Fibroblast of lung (primary cell): ENCODE measurements around the gene C6orf62. TPM values are rescaled to one million over a fixed set of nuclear protein-coding genes. Genes with fewer than 3 reads are reported as not detected.
"Not testable (repeated sequence)": the region's sequence is repeated elsewhere in the genome, so short reads cannot be mapped to it uniquely, and the experiment has no call there.

Experiments used
- DNase-seq, 2 donors: peaks; one replicate each; pipeline versions ENCODE4 v3.0.0 to v3.0.0-alpha.2; 2010; ENCODE audit warnings: low read depth in 2 of 2
- H2AFZ ChIP-seq: 2 replicates; pipeline ENCODE4 v1.5.1; 2012; ENCODE audit warnings: low read length, control low read depth, inconsistent platforms
- H3K27ac ChIP-seq: 2 replicates; pipeline ENCODE4 v1.5.1; 2011; ENCODE audit warnings: low read length, control low read depth; ENCODE audit not compliant: insufficient read depth
- H3K27me3 ChIP-seq: 2 replicates; pipeline ENCODE4 v1.5.1; 2011; ENCODE audit warnings: mild to moderate bottlenecking, low read length; ENCODE audit not compliant: control insufficient read depth, insufficient read depth
- H3K36me3 ChIP-seq: 2 replicates; pipeline ENCODE4 v1.5.1; 2011; ENCODE audit warnings: low read length; ENCODE audit not compliant: control insufficient read depth, insufficient read depth
- H3K4me1 ChIP-seq: 2 replicates; pipeline ENCODE4 v1.5.1; 2011; ENCODE audit warnings: low read length; ENCODE audit not compliant: control insufficient read depth, insufficient read depth; ENCODE audit errors: extremely low read depth
- H3K4me2 ChIP-seq: 2 replicates; pipeline ENCODE4 v1.5.1; 2011; ENCODE audit warnings: low read length, control low read depth; ENCODE audit not compliant: insufficient read depth; ENCODE audit errors: extremely low read depth
- H3K4me3 ChIP-seq, 4 experiments: fragments of 200-600 bp in 1 of 4; sonication (generic) in 1 of 4; replicated peaks in 1 of 4; 2 replicates each; pipeline ENCODE4 v1.5.1; 2011 to 2016; ENCODE audit warnings: low read length in 4 of 4, low read depth in 3 of 4, mild to moderate bottlenecking in 3 of 4, control low read depth in 2 of 4, inconsistent platforms in 1 of 4, mixed read lengths in 1 of 4; ENCODE audit not compliant: insufficient read depth in 1 of 4; ENCODE audit errors: control extremely low read depth in 1 of 4
- H3K79me2 ChIP-seq: 2 replicates; pipeline ENCODE4 v1.5.1; 2012; ENCODE audit warnings: mild to moderate bottlenecking, low read length, inconsistent platforms; ENCODE audit not compliant: control insufficient read depth, insufficient read depth
- H3K9ac ChIP-seq: 2 replicates; pipeline ENCODE4 v1.5.1; 2011; ENCODE audit warnings: mild to moderate bottlenecking, low read length, control low read depth; ENCODE audit not compliant: insufficient read depth
- H3K9me3 ChIP-seq: 2 replicates; pipeline ENCODE4 v1.5.1; 2012; ENCODE audit warnings: low read depth, low read length; ENCODE audit not compliant: control insufficient read depth, insufficient read depth
- H4K20me1 ChIP-seq: 2 replicates; pipeline ENCODE4 v1.5.1; 2011; ENCODE audit warnings: low read length; ENCODE audit not compliant: control insufficient read depth, insufficient read depth; ENCODE audit errors: extremely low read depth
- CTCF ChIP-seq, 2 donors: IDR thresholded peaks in 1 of 2; conservative IDR thresholded peaks in 1 of 2; 1 replicate in 1 of 2; 2 replicates in 1 of 2; pipeline ENCODE4 v1.5.1; 2011 to 2012; ENCODE audit warnings: low read length in 2 of 2, control low read depth in 1 of 2, inconsistent platforms in 1 of 2, low read depth in 1 of 2, mild to moderate bottlenecking in 1 of 2
- EZH2 ChIP-seq: IDR thresholded peaks from 2 replicates; pipeline ENCODE4 v1.5.1; 2012; ENCODE audit warnings: low read length, control low read depth, mild to moderate bottlenecking; ENCODE audit errors: missing control alignments
- polyA plus RNA-seq, 2 donors: library from polyadenylated mRNA; depleted of rRNA in 1 of 2; stranded (reverse) in 1 of 2; unstranded in 1 of 2; fragments of >200 nt; gene quantifications; 2 replicates each; pipeline ENCODE4 v1.2.1, GENCODE V29; 2011 to 2012; ENCODE audit warnings: missing spikeins in 1 of 2
- total RNA-seq: library from RNA; depleted of rRNA; stranded (reverse); fragments of >200 nt; gene quantifications from 2 replicates; pipeline ENCODE4 v1.2.1, GENCODE V29; 2014

The C6orf62 gene
- total and polyA plus RNA-seq, 2 donors (not counting 1 experiment from before 2014, with no cell fraction given) = 103 to 147 TPM

GRCh38 chr6:24672620-24673182 is 46.3 kb downstream of the C6orf62 start:
- H3K4me1 ChIP-seq = no peaks in the 10 kb centered on the region
- no peaks in the 10 kb centered on the region for H3K79me2 ChIP-seq
- DNase-seq = no peak

GRCh38 chr6:24671077-24671476 is 47.9 kb downstream of the C6orf62 start:
- not testable (repeated sequence) for H3K9me3 ChIP-seq, H3K9ac ChIP-seq, H2AFZ ChIP-seq, H3K4me2 ChIP-seq, H3K4me3 ChIP-seq, H3K36me3 ChIP-seq, H3K79me2 ChIP-seq, H3K27ac ChIP-seq, H3K27me3 ChIP-seq, DNase-seq, H4K20me1 ChIP-seq, H3K4me1 ChIP-seq

More at GRCh38 chr6:24672620-24673182, 46.3 kb downstream of the C6orf62 start:
- Histone ChIP-seq H3K4me2 (no peak overlapping the region), H3K9me3 (no peaks in the 10 kb centered on the region), H4K20me1 (no peaks in the 10 kb centered on the region), H2AFZ (no peak overlapping the region), H3K27me3 (no peaks in the 10 kb centered on the region), H3K36me3 (no peaks in the 10 kb centered on the region), H3K4me3 (no peak overlapping the region), H3K27ac (no peak overlapping the region), H3K9ac (no peak overlapping the region)
- no peak for TF ChIP-seq CTCF (conservative IDR thresholded peaks at IDR 0.05 in 1 of 2, IDR thresholded peaks at IDR 0.05 in 1 of 2; ENCODE audit: low read depth in 1 of 2, low read length in 2 of 2)
- no peak for TF ChIP-seq EZH2

GRCh38 chr6:24670492-24670891 is 48.5 kb downstream of the C6orf62 start:
- H3K9ac ChIP-seq = not testable (repeated sequence)
- peaks cover 11% of the 10 kb centered on the region for H3K79me2 ChIP-seq

GRCh38 chr6:24668997-24669361 is 50.0 kb downstream of the C6orf62 start:
- no peak overlapping the region for H3K9ac ChIP-seq
- no peak overlapping the region for H3K27ac ChIP-seq
- no peak overlapping the region for H3K4me3 ChIP-seq
- no peak overlapping the region for H2AFZ ChIP-seq
- H3K27me3 ChIP-seq = no peaks in the 10 kb centered on the region
- H4K20me1 ChIP-seq = no peaks in the 10 kb centered on the region
- peaks cover 6% of the 10 kb centered on the region for H3K4me1 ChIP-seq
- H3K79me2 ChIP-seq = peaks cover 17% of the 10 kb centered on the region
- DNase-seq = no peak
- H3K4me2 ChIP-seq = no peak overlapping the region
- H3K9me3 ChIP-seq = no peaks in the 10 kb centered on the region
- no peak for TF ChIP-seq EZH2
- TF ChIP-seq CTCF (conservative IDR thresholded peaks at IDR 0.05 in 1 of 2, IDR thresholded peaks at IDR 0.05 in 1 of 2; ENCODE audit: low read depth in 1 of 2, low read length in 2 of 2) = no peak
- no peaks in the 10 kb centered on the region for H3K36me3 ChIP-seq

More at GRCh38 chr6:24670492-24670891, 48.5 kb downstream of the C6orf62 start:
- H2AFZ ChIP-seq, DNase-seq, H4K20me1 ChIP-seq, H3K36me3 ChIP-seq, H3K27me3 ChIP-seq, H3K4me2 ChIP-seq, H3K9me3 ChIP-seq, H3K4me1 ChIP-seq, H3K27ac ChIP-seq, H3K4me3 ChIP-seq: not testable (repeated sequence)

- H3K4me2 ChIP-seq = peak overlapping the region; percentile 91
- H4K20me1 ChIP-seq, H3K27me3 ChIP-seq, DNase-seq, H3K9me3 ChIP-seq, H2AFZ ChIP-seq, H3K4me1 ChIP-seq, H3K27ac ChIP-seq, H3K36me3 ChIP-seq, H3K9ac ChIP-seq: not testable (repeated sequence)
- H3K4me3 ChIP-seq = peak overlapping the region in 1 of 4 experiments; percentile 79
- peaks cover 17% of the 10 kb centered on the region for H3K79me2 ChIP-seq
Observed at GRCh38 chr6:24668066-24668996, 50.6 kb downstream of the C6orf62 start.
